ENCODE data around the gene CHST11.

GRCh38 chr12:104723895-104724294 is 267.1 kb downstream of the CHST11 start:
- TF ChIP-seq POLR2A (IDR thresholded peaks at IDR 0.05; ENCODE audit: low read depth, low read length) (no peak), POLR2AphosphoS5 (IDR thresholded peaks at IDR 0.05; ENCODE audit: low read depth, low read length) (no peak), POU2F2 (IDR thresholded peaks at IDR 0.05; ENCODE audit: low read depth, low read length) (no peak)
